ENCODE results near the gene OR2L13.

DNA sequence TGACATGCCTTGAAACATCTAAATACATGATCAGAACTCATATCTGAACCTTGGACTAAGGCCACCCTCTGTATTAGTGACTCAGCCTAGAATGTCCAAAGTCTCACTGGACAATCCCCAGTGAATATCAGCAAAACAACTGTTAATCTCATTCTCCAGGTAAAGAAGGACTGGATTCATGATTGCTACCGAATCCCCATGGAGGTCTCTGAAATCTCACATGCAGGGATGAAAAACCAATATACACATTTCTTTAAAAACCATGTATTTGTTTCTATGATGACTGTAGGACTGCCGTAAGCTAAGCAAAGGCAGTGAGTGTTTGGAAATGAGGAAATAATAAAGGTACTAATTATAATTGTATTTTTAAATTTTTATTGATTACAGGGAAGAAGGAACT is 48.4 kb upstream of the OR2L13 start, which contains the start of gene OR2L3:
- TF ChIP-seq POLR2A (IDR thresholded peaks at IDR 0.05) (no peak), POLR2AphosphoS5 (IDR thresholded peaks at IDR 0.05) (no peak), EP300 (IDR thresholded peaks at IDR 0.05; ENCODE audit: low read depth) (no peak)
- TF ChIP-seq, protein P1, sequence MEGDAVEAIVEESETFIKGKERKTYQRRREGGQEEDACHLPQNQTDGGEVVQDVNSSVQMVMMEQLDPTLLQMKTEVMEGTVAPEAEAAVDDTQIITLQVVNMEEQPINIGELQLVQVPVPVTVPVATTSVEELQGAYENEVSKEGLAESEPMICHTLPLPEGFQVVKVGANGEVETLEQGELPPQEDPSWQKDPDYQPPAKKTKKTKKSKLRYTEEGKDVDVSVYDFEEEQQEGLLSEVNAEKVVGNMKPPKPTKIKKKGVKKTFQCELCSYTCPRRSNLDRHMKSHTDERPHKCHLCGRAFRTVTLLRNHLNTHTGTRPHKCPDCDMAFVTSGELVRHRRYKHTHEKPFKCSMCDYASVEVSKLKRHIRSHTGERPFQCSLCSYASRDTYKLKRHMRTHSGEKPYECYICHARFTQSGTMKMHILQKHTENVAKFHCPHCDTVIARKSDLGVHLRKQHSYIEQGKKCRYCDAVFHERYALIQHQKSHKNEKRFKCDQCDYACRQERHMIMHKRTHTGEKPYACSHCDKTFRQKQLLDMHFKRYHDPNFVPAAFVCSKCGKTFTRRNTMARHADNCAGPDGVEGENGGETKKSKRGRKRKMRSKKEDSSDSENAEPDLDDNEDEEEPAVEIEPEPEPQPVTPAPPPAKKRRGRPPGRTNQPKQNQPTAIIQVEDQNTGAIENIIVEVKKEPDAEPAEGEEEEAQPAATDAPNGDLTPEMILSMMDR (IDR thresholded peaks at IDR 0.05), result no peak
